PC-3 (cell line): ENCODE data around the gene EPGN. TPM values are rescaled to one million over a fixed set of nuclear protein-coding genes. Genes with fewer than 3 reads are reported as not detected.
A peak's percentile ranks its signal among the peaks of the same experiment; 100 is the strongest.

Experiments used
- ATAC-seq: fragments of 200-7000 bp; cut with Tn5 transposase; 2 replicates; pipeline ENCODE4 v1.9.1; 2020; ENCODE audit warnings: mild to moderate bottlenecking, moderate library complexity
- BruUV-seq: library from RNA; stranded (reverse); fragments of 400-500 nt; replicated peaks from 2 replicates; lab custom pipeline; 2021; lab: Mats Ljungman, UMichigan
- CTCF ChIA-PET: fragments of 300-600 bp; sonication (Branson Sonifier 250); formaldehyde crosslinking; loops from one replicate; lab custom pipeline; 2022; ENCODE audit warnings: antibody characterized with exemption; lab: Charles Lee
- POLR2A ChIA-PET: fragments of 300-600 bp; sonication (Branson Sonifier 250); formaldehyde crosslinking; loops from one replicate; lab custom pipeline; 2022; ENCODE audit warnings: antibody characterized with exemption; ENCODE audit not compliant: unreplicated experiment; lab: Charles Lee
- DNase-seq: peaks from one replicate; pipeline ENCODE4 v3.0.0-alpha.2; 2015
- H2AFZ ChIP-seq: fragments of 300-600 bp; sonication (generic); 2 replicates; pipeline ENCODE4 v1.6.0; 2016; ENCODE audit warnings: antibody characterized with exemption, low read length
- H3F3A ChIP-seq: fragments of 300-600 bp; sonication (generic); one replicate; pipeline ENCODE4 v1.6.0; 2017; ENCODE audit warnings: antibody characterized with exemption, low read length, control low read depth, mild to moderate bottlenecking; ENCODE audit not compliant: unreplicated experiment
- H3K27ac ChIP-seq: fragments of 300-600 bp; sonication (generic); 2 replicates; pipeline ENCODE4 v1.5.1; 2016; ENCODE audit warnings: mild to moderate bottlenecking, low read length
- H3K27me3 ChIP-seq: fragments of 300-600 bp; sonication (generic); 2 replicates; pipeline ENCODE4 v1.6.1; 2016; ENCODE audit warnings: low read length, mixed read lengths
- H3K36me3 ChIP-seq: fragments of 300-600 bp; sonication (generic); 2 replicates; pipeline ENCODE4 v1.6.1; 2016; ENCODE audit warnings: low read depth, mixed run types, low read length, mixed read lengths
- H3K4me1 ChIP-seq: fragments of 300-600 bp; sonication (generic); 2 replicates; pipeline ENCODE4 v1.5.1; 2016; ENCODE audit warnings: low read length; ENCODE audit not compliant: insufficient read depth
- H3K4me2 ChIP-seq: fragments of 300-600 bp; sonication (generic); 2 replicates; pipeline ENCODE4 v1.6.0; 2016; ENCODE audit warnings: low read length
- H3K4me3 ChIP-seq: fragments of 300-600 bp; sonication (generic); 2 replicates; pipeline ENCODE4 v1.5.1; 2016; ENCODE audit warnings: mild to moderate bottlenecking, low read length, mixed read lengths
- H3K79me2 ChIP-seq: fragments of 300-600 bp; sonication (generic); 2 replicates; pipeline ENCODE4 v1.6.1; 2017; ENCODE audit warnings: low read length, mixed read lengths
- H3K9ac ChIP-seq: fragments of 300-600 bp; sonication (generic); 2 replicates; pipeline ENCODE4 v1.6.0; 2016; ENCODE audit warnings: mild to moderate bottlenecking, low read length
- H3K9me2 ChIP-seq: fragments of 300-600 bp; sonication (generic); replicated peaks from 2 replicates; pipeline ENCODE4 v1.6.1; 2016; ENCODE audit warnings: mixed run types, low read length, mixed read lengths
- H3K9me3 ChIP-seq: fragments of 300-600 bp; sonication (generic); 2 replicates; pipeline ENCODE4 v1.6.1; 2016; ENCODE audit warnings: low read length, mixed read lengths
- H4K20me1 ChIP-seq: fragments of 300-600 bp; sonication (generic); 2 replicates; pipeline ENCODE4 v1.6.1; 2016; ENCODE audit warnings: low read length, mixed read lengths
- EZH2 ChIP-seq: fragments of 300-600 bp; sonication (generic); IDR thresholded peaks from one replicate; pipeline ENCODE4 v1.6.1; 2017; ENCODE audit warnings: antibody characterized with exemption, mild to moderate bottlenecking, low read length; ENCODE audit not compliant: unreplicated experiment
- EZH2phosphoT487 ChIP-seq: fragments of 300-600 bp; sonication (generic); IDR thresholded peaks from 2 replicates; pipeline ENCODE4 v1.6.1; 2018; ENCODE audit warnings: mild to moderate bottlenecking, antibody characterized with exemption, low read length, borderline replicate concordance
- intact Hi-C: fragments of 100-400 bp; cut with micrococcal nuclease; formaldehyde crosslinking; loops from 2 replicates; pipeline ENCODE4 v1.9.0; 2023
- total RNA-seq: library from RNA; depleted of rRNA; stranded (reverse); fragments of >200 nt; gene quantifications from 2 replicates; pipeline ENCODE4 v1.2.3, GENCODE V29; 2014
- TF ChIP-seq, protein P1 (sequence below): fragments of 300-600 bp; sonication (generic); conservative IDR thresholded peaks from 2 replicates; pipeline ENCODE4 v1.5.1; 2017; ENCODE audit warnings: antibody characterized with exemption, low read depth, mild to moderate bottlenecking, low read length

Gene EPGN
- total RNA-seq, 1 experiment from 2014 or later = 98.0 TPM

DNA sequence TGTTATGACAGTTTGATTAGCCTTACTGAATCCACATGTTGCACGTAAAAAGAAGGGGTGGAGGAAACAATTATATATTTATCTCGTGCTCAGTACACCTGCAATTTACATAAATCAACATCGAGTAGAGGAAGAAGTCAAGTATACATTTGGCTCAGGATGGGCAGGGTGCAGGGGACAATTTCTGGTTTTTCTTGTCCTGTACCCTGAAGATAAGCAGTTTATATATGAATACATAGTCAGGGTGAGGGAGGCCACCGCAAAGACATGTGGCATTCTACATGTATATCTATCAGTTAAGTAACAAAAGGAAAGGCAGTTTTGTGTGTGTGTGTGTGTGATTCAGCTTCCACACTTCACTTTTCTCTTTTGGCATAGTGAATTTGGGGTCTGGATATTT lies 45.6 kb downstream of the EPGN start:
- Histone ChIP-seq H4K20me1 (no peaks in the 10 kb centered on the region), H2AFZ (no peak overlapping the region), H3K4me2 (no peak overlapping the region), H3K36me3 (no peaks in the 10 kb centered on the region), H3K27ac (no peak overlapping the region), H3F3A (peaks cover 8% of the 10 kb centered on the region), H3K27me3 (no peaks in the 10 kb centered on the region), H3K4me3 (no peak overlapping the region), H3K9me3 (no peaks in the 10 kb centered on the region), H3K9me2 (0 out of 2 replicates have a peak, but pooled peaks cover 4% of the 10 kb centered on the region), H3K9ac (no peak overlapping the region), H3K4me1 (peaks cover 16% of the 10 kb centered on the region), H3K79me2 (no peaks in the 10 kb centered on the region)
- TF ChIP-seq EZH2phosphoT487 (no peak), EZH2 (no peak)
- TF ChIP-seq, protein P1, sequence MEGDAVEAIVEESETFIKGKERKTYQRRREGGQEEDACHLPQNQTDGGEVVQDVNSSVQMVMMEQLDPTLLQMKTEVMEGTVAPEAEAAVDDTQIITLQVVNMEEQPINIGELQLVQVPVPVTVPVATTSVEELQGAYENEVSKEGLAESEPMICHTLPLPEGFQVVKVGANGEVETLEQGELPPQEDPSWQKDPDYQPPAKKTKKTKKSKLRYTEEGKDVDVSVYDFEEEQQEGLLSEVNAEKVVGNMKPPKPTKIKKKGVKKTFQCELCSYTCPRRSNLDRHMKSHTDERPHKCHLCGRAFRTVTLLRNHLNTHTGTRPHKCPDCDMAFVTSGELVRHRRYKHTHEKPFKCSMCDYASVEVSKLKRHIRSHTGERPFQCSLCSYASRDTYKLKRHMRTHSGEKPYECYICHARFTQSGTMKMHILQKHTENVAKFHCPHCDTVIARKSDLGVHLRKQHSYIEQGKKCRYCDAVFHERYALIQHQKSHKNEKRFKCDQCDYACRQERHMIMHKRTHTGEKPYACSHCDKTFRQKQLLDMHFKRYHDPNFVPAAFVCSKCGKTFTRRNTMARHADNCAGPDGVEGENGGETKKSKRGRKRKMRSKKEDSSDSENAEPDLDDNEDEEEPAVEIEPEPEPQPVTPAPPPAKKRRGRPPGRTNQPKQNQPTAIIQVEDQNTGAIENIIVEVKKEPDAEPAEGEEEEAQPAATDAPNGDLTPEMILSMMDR = no peak
- DNase-seq (no peak), ATAC-seq (no peak)
- CTCF ChIA-PET = no interaction called here
- intact Hi-C loops = no loop called here
- no TSS peak for BruUV-seq
- POLR2A ChIA-PET = no interaction called here

GRCh38 chr4:74357965-74358364 lies 49.7 kb downstream of the EPGN start:
- 0 out of 2 replicates have a peak, but pooled peaks cover 4% of the 10 kb centered on the region for H3K9me2 ChIP-seq
- ATAC-seq (peak; percentile 39; the same call in 1 of the 2 replicates), DNase-seq (peak; percentile 69)
- no peaks in the 10 kb centered on the region for H3K27me3 ChIP-seq
- no peaks in the 10 kb centered on the region for H3K79me2 ChIP-seq
- peak overlapping the region; percentile 42 for H3K4me2 ChIP-seq
- H3K36me3 ChIP-seq = no peaks in the 10 kb centered on the region
- intact Hi-C loops = no loop called here
- H3K4me3 ChIP-seq = no peak overlapping the region
- TF ChIP-seq EZH2phosphoT487 = no peak
- TF ChIP-seq EZH2 = no peak
- TF ChIP-seq, protein P1 = no peak
- CTCF ChIA-PET = no interaction called here
- POLR2A ChIA-PET = interaction anchor here (0.7 kb wide), 1 partner anchor 30 kb away, joined by 3 read pairs; no protein-coding TSS in a partner anchor
- H3K9me3 ChIP-seq = no peaks in the 10 kb centered on the region
- no peak overlapping the region for H3K9ac ChIP-seq
- H3K4me1 ChIP-seq = peaks cover 37% of the 10 kb centered on the region
- H2AFZ ChIP-seq = no peak overlapping the region
- BruUV-seq = no TSS peak
- H3K27ac ChIP-seq = peak overlapping the region; percentile 65
- no peaks in the 10 kb centered on the region for H4K20me1 ChIP-seq
- H3F3A ChIP-seq = peaks cover 8% of the 10 kb centered on the region

DNA sequence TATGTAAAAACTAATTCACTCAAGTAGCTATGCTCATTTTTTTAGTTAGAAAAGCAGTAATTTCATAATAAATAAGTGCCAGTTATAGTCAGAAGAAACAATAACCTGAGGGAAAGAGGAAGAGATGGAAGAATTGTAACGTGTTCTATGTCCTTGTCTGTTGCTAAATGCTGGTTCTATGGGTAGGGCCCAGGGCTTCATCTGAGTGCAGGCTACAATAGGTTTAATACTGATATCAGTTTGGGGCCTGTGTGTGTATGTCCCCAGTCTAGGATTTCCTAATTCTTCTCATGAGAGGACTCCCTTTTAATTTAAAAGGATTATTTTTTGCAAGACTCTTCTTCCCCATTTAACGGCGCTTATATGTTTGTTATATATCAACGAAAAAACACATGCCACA lies 53.4 kb downstream of the EPGN start:
- DNase-seq = no peak
- TF ChIP-seq, protein P1 = no peak
- no peak for TF ChIP-seq EZH2
- no peak for TF ChIP-seq EZH2phosphoT487
- H3F3A ChIP-seq = peaks cover 8% of the 10 kb centered on the region
- CTCF ChIA-PET = no interaction called here
- H3K79me2 ChIP-seq = no peaks in the 10 kb centered on the region
- no peaks in the 10 kb centered on the region for H4K20me1 ChIP-seq
- intact Hi-C loops = no loop called here
- H3K36me3 ChIP-seq = no peaks in the 10 kb centered on the region
- ATAC-seq = no peak
- H3K9me3 ChIP-seq = no peaks in the 10 kb centered on the region
- H3K4me1 ChIP-seq = peaks cover 45% of the 10 kb centered on the region
- H3K27ac ChIP-seq = peak overlapping the region; percentile 98
- H3K9me2 ChIP-seq = no peaks in the 10 kb centered on the region
- BruUV-seq = no TSS peak
- H3K27me3 ChIP-seq = no peaks in the 10 kb centered on the region
- POLR2A ChIA-PET = no interaction called here
- H3K4me2 ChIP-seq = no peak overlapping the region
- no peak overlapping the region for H3K4me3 ChIP-seq
- H2AFZ ChIP-seq = no peak overlapping the region
- H3K9ac ChIP-seq = peak overlapping the region; percentile 71
